Testis (tissue), 2 donors: ENCODE results near the gene ITGB1.

ENCODE experiments used
- CTCF ChIP-seq, 3 experiments: fragments of 450-650 bp in 2 of 3; fragments of 200-600 bp in 1 of 3; sonication (generic) in 1 of 3; IDR thresholded peaks; one replicate each; pipeline ENCODE4 v1.5.1; 2016 to 2019; ENCODE audit warnings: antibody characterized with exemption in 3 of 3, mild to moderate bottlenecking in 2 of 3, moderate library complexity in 1 of 3
- POLR2A ChIP-seq: fragments of 450-650 bp; IDR thresholded peaks from one replicate; pipeline ENCODE4 v1.6.1; 2017; ENCODE audit warnings: antibody characterized with exemption, mild to moderate bottlenecking, moderate library complexity

GRCh38 chr10:32988604-32989003, 30.6 kb upstream of the ITGB1 start:
- TF ChIP-seq CTCF (IDR thresholded peaks at IDR 0.05) (no peak), POLR2A (no peak)
